HG02973 (cell line): ENCODE results near the gene OR4P4.

Source experiments
- ATAC-seq: cut with Tn5 transposase; IDR thresholded peaks from one replicate; pipeline ENCODE4 v1.9.1; 2021; ENCODE audit warnings: moderate library complexity; ENCODE audit not compliant: unreplicated experiment

OR4P4 gene

GRCh38 chr11:55634813-55635212, at the start of gene OR4P4:
Gene OR4P4 (plus strand): TSS chr11:55635113.
- no peak for ATAC-seq

GRCh38 chr11:55607545-55607944, 27.4 kb upstream of the OR4P4 start, which contains the start of gene OR4C11:
Gene OR4C11 (minus strand): TSS chr11:55607645. CDS start chr11:55604373, 3,272 bp downstream.
- ATAC-seq: no peak

GRCh38 chr11:55624531-55624930, 10.4 kb upstream of the OR4P4 start:
- no peak for ATAC-seq

GRCh38 chr11:55648027-55648426, 13.1 kb downstream of the OR4P4 start, which contains the start of gene OR4S2:
Gene OR4S2 (plus strand): TSS chr11:55648327. CDS start chr11:55650904, 2,577 bp downstream.
- no peak for ATAC-seq

- no peak for ATAC-seq
These were observed 17.6 kb downstream of the OR4P4 start for GRCh38 chr11:55652560-55652959.

GRCh38 chr11:55655096-55655495, 20.2 kb downstream of the OR4P4 start:
- ATAC-seq: no peak

GRCh38 chr11:55658031-55658573, 23.2 kb downstream of the OR4P4 start:
- ATAC-seq: peak; percentile 88

GRCh38 chr11:55658608-55659007, 23.7 kb downstream of the OR4P4 start:
- peak; percentile 36 for ATAC-seq

GRCh38 chr11:55661901-55662300, 27.0 kb downstream of the OR4P4 start, which contains the start of gene OR4C6:
Gene OR4C6 (plus strand): TSS chr11:55662201. CDS start chr11:55665167, 2,966 bp downstream.
- ATAC-seq: no peak

GRCh38 chr11:55669376-55669775, 34.5 kb downstream of the OR4P4 start:
- no peak for ATAC-seq

GRCh38 chr11:55673860-55674259, 38.9 kb downstream of the OR4P4 start:
- no peak for ATAC-seq
